ENCODE results near the gene RPS4Y1.
"Not testable (repeated sequence)": the region's sequence is repeated elsewhere in the genome, so short reads cannot be mapped to it uniquely, and the experiment has no call there.

Gene RPS4Y1

GRCh38 chrY:2841471-2841893 lies at the start of gene RPS4Y1:
TSS of gene RPS4Y1 (plus strand) at chrY:2841602. CDS start at chrY:2841625, 23 bp downstream.
- DNase-seq = peak; percentile 75

- no peak for DNase-seq
Measured at GRCh38 chrY:2796977-2797523, 44.4 kb upstream of the RPS4Y1 start.

GRCh38 chrY:2797991-2798390 lies 43.4 kb upstream of the RPS4Y1 start:
- DNase-seq = no peak

GRCh38 chrY:2800246-2800645 lies 41.2 kb upstream of the RPS4Y1 start:
- DNase-seq = peak; percentile 13

GRCh38 chrY:2817146-2817896 lies 24.1 kb upstream of the RPS4Y1 start:
- DNase-seq = not testable (repeated sequence)

- DNase-seq = no peak
Measured at GRCh38 chrY:2824471-2824870, 16.9 kb upstream of the RPS4Y1 start.

- DNase-seq = no peak
Measured at GRCh38 chrY:2828497-2828896, 12.9 kb upstream of the RPS4Y1 start.

GRCh38 chrY:2835230-2835629 lies 6.2 kb upstream of the RPS4Y1 start:
- DNase-seq = no peak

- DNase-seq = no peak
Measured at GRCh38 chrY:2837078-2837477, 4.3 kb upstream of the RPS4Y1 start.

- no peak for DNase-seq
Measured at GRCh38 chrY:2837932-2838331, 3.5 kb upstream of the RPS4Y1 start.

- no peak for DNase-seq
Measured at GRCh38 chrY:2846791-2847190, 5.4 kb downstream of the RPS4Y1 start.

- no peak for DNase-seq
Measured at GRCh38 chrY:2848384-2848783, 7.0 kb downstream of the RPS4Y1 start.

GRCh38 chrY:2849368-2849767 lies 8.0 kb downstream of the RPS4Y1 start:
- DNase-seq = no peak

GRCh38 chrY:2854145-2854774 lies 12.9 kb downstream of the RPS4Y1 start:
- DNase-seq = no peak

- no peak for DNase-seq
Measured at GRCh38 chrY:2857068-2857467, 15.7 kb downstream of the RPS4Y1 start.

- peak; percentile 6 for DNase-seq
Measured at GRCh38 chrY:2857686-2858085, 16.3 kb downstream of the RPS4Y1 start.

GRCh38 chrY:2859782-2860181 lies 18.4 kb downstream of the RPS4Y1 start:
- DNase-seq = peak; percentile 10

- peak; percentile 64 for DNase-seq
Measured at GRCh38 chrY:2860511-2860910, 19.1 kb downstream of the RPS4Y1 start.

- no peak for DNase-seq
Measured at GRCh38 chrY:2866581-2866980, 25.2 kb downstream of the RPS4Y1 start.

- no peak for DNase-seq
Measured at GRCh38 chrY:2867469-2867868, 26.1 kb downstream of the RPS4Y1 start.

GRCh38 chrY:2868035-2868607 lies 26.7 kb downstream of the RPS4Y1 start:
- no peak for DNase-seq

GRCh38 chrY:2872234-2872633 lies 30.8 kb downstream of the RPS4Y1 start:
- DNase-seq = not testable (repeated sequence)

GRCh38 chrY:2874211-2874610 lies 32.8 kb downstream of the RPS4Y1 start:
- DNase-seq = no peak

- no peak for DNase-seq
Measured at GRCh38 chrY:2883561-2883960, 42.2 kb downstream of the RPS4Y1 start.

Data from fibroblast of upper back skin (primary cell).